ENCODE results near the gene CHST8. TPM values are rescaled to one million over a fixed set of nuclear protein-coding genes. Genes with fewer than 3 reads are reported as not detected.

CHST8 gene
- total RNA-seq, 1 experiment from 2014 or later: not detected

DNA sequence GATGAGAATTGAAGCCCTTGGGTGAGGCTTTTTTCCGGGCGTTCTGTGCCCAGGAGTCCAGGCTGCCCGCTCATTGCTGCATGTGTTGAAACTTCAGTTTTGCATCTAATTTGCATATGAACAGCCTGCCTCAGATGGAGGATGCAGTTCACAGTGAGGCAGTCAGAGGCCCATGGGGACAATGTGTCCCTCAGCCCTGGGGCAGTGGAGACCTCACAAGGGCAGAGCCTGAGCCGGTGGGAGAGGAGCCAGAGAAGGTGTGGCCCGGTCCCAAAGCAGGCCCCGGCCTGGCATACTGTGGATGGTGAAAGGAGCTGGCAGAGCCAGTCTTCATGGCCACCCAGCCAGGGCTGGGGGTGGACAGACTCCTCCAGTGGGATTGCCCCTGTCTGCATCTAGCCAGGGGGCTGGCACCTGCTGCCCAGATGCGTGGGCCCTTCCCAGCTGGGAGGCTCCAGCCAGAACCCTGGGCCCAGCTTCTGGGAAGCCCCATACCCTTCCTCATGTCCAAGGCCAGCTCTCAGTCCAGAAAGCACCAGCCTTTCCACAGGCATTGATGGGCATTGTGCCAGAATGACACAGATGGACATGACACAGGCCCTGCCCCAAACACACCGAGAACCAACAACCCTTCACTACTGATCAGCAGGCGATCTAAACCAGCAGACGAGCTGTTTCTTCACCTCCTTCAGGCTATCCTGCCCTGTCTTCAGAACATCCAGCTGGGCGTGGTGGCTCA is 142.0 kb downstream of the CHST8 start:
- Histone ChIP-seq H3K36me3 (ENCODE audit: low read depth) (no peaks in the 10 kb centered on the region), H3K4me3 (no peak overlapping the region)
- POLR2A ChIA-PET (ENCODE audit: unreplicated experiment): no interaction called here

DNA sequence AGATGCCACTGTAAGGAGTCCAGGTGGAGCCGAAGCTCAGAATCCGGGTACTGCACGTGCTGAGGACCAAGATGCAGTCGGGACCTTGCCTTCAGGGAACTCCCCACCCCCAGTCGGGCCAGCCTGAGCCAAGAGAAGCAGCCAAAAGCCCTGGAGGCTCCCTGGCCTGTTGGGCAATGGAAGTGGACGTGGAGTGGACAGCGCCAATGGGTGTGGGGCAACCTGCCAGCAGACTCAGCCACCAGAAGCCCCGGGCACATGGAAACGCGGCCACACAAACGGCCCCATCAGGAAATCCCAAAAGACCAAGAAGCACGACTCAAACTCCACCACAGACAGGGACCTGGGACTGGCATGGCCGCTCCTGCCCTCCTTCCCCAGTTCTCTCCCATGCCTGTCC is 144.9 kb downstream of the CHST8 start:
- H4K20me1 ChIP-seq (ENCODE audit: insufficient read depth): no peaks in the 10 kb centered on the region
- no peak overlapping the region for H3K4me3 ChIP-seq
- peaks cover 91% of the 10 kb centered on the region for H3K27me3 ChIP-seq (ENCODE audit: insufficient read depth, low read depth)
- POLR2A ChIA-PET (ENCODE audit: unreplicated experiment): no interaction called here
- no peak overlapping the region for H3K4me2 ChIP-seq
- intact Hi-C loops (cut with micrococcal nuclease; ENCODE audit: unreplicated experiment): no loop called here
- no peaks in the 10 kb centered on the region for H3K9me2 ChIP-seq (ENCODE audit: insufficient read depth)
- no peak overlapping the region for H3K27ac ChIP-seq
- BruUV-seq (replicated peaks): no TSS peak
- H3K79me2 ChIP-seq (ENCODE audit: low read depth): no peaks in the 10 kb centered on the region
- no peaks in the 10 kb centered on the region for H3K4me1 ChIP-seq (replicated peaks; ENCODE audit: insufficient read depth)
- H3F3A ChIP-seq (ENCODE audit: insufficient read depth, low read depth): no peaks in the 10 kb centered on the region
- DNase-seq: no peak
- CTCF ChIA-PET: no interaction called here
- no peak for TF ChIP-seq EZH2 (IDR thresholded peaks at IDR 0.05; ENCODE audit: low read depth)
- TF ChIP-seq, protein P1, sequence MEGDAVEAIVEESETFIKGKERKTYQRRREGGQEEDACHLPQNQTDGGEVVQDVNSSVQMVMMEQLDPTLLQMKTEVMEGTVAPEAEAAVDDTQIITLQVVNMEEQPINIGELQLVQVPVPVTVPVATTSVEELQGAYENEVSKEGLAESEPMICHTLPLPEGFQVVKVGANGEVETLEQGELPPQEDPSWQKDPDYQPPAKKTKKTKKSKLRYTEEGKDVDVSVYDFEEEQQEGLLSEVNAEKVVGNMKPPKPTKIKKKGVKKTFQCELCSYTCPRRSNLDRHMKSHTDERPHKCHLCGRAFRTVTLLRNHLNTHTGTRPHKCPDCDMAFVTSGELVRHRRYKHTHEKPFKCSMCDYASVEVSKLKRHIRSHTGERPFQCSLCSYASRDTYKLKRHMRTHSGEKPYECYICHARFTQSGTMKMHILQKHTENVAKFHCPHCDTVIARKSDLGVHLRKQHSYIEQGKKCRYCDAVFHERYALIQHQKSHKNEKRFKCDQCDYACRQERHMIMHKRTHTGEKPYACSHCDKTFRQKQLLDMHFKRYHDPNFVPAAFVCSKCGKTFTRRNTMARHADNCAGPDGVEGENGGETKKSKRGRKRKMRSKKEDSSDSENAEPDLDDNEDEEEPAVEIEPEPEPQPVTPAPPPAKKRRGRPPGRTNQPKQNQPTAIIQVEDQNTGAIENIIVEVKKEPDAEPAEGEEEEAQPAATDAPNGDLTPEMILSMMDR (conservative IDR thresholded peaks at IDR 0.05): no peak
- no peaks in the 10 kb centered on the region for H3K36me3 ChIP-seq (ENCODE audit: low read depth)
- no peak overlapping the region for H2AFZ ChIP-seq
- no peaks in the 10 kb centered on the region for H3K9me3 ChIP-seq (ENCODE audit: insufficient read depth, low read depth)

More for the DNA sequence above, 142.0 kb downstream of the CHST8 start:
- no peak for DNase-seq
- Histone ChIP-seq H3K4me1 (replicated peaks; ENCODE audit: insufficient read depth) (no peaks in the 10 kb centered on the region), H3K9me2 (ENCODE audit: insufficient read depth) (no peaks in the 10 kb centered on the region), H3K9me3 (ENCODE audit: insufficient read depth, low read depth) (no peaks in the 10 kb centered on the region), H4K20me1 (ENCODE audit: insufficient read depth) (no peaks in the 10 kb centered on the region), H3F3A (ENCODE audit: insufficient read depth, low read depth) (no peaks in the 10 kb centered on the region), H3K4me2 (no peak overlapping the region), H3K79me2 (ENCODE audit: low read depth) (no peaks in the 10 kb centered on the region), H3K27ac (no peak overlapping the region), H3K27me3 (ENCODE audit: insufficient read depth, low read depth) (peaks cover 86% of the 10 kb centered on the region), H2AFZ (no peak overlapping the region)
- TF ChIP-seq EZH2 (IDR thresholded peaks at IDR 0.05; ENCODE audit: low read depth): no peak
- TF ChIP-seq, protein P1 (conservative IDR thresholded peaks at IDR 0.05): no peak
- BruUV-seq (replicated peaks): no TSS peak
- intact Hi-C loops (cut with micrococcal nuclease; ENCODE audit: unreplicated experiment): no loop called here
- CTCF ChIA-PET: no interaction called here

DNA sequence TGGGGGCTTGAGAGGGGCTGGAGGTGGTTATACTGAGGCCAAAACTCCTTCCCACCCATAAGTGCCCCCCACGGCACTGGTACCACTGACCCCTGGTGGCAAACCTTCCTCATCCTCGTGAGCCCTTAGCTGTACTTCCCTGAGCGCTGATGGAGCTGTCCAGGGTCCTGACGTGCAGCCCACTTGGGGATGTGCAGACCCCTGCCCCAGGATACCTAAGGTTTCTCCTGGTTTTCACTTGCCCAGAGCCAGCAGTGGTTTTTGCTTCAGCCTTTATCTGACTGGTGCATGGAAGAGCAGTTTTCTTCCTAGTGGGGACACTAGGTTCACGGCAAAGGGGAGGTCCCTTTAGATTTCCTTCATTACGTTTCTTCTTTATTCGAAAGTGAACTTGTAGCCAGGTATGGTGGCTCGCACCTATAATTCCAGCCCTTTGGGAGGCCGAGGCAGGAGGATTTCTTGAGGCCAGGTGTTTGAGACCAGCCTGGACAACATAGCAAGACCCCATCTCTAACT is 146.2 kb downstream of the CHST8 start:
- H3K4me3 ChIP-seq: no peak overlapping the region
- peaks cover 78% of the 10 kb centered on the region for H3K27me3 ChIP-seq (ENCODE audit: insufficient read depth, low read depth)
- BruUV-seq (replicated peaks): no TSS peak
- H3F3A ChIP-seq (ENCODE audit: insufficient read depth, low read depth): no peaks in the 10 kb centered on the region
- no peaks in the 10 kb centered on the region for H3K9me2 ChIP-seq (ENCODE audit: insufficient read depth)
- no peak overlapping the region for H3K4me2 ChIP-seq
- DNase-seq: no peak
- H2AFZ ChIP-seq: no peak overlapping the region
- no peaks in the 10 kb centered on the region for H3K4me1 ChIP-seq (replicated peaks; ENCODE audit: insufficient read depth)
- intact Hi-C loops (cut with micrococcal nuclease; ENCODE audit: unreplicated experiment): no loop called here
- no peaks in the 10 kb centered on the region for H3K9me3 ChIP-seq (ENCODE audit: insufficient read depth, low read depth)
- no peak overlapping the region for H3K27ac ChIP-seq
- ChIA-PET CTCF (interaction anchor here (0.6 to 1.7 kb wide), 4 partner anchors 10 to 352 kb away, joined by 3 to 7 read pairs (median 4); no protein-coding TSS in a partner anchor), POLR2A (ENCODE audit: unreplicated experiment) (no interaction called here)
- TF ChIP-seq, protein P1 (conservative IDR thresholded peaks at IDR 0.05): no peak
- H3K79me2 ChIP-seq (ENCODE audit: low read depth): no peaks in the 10 kb centered on the region
- H3K36me3 ChIP-seq (ENCODE audit: low read depth): no peaks in the 10 kb centered on the region
- no peaks in the 10 kb centered on the region for H4K20me1 ChIP-seq (ENCODE audit: insufficient read depth)
